ENCODE data around the gene PILRA.
"Not testable (repeated sequence)": the region's sequence is repeated elsewhere in the genome, so short reads cannot be mapped to it uniquely, and the experiment has no call there.

PILRA gene

DNA sequence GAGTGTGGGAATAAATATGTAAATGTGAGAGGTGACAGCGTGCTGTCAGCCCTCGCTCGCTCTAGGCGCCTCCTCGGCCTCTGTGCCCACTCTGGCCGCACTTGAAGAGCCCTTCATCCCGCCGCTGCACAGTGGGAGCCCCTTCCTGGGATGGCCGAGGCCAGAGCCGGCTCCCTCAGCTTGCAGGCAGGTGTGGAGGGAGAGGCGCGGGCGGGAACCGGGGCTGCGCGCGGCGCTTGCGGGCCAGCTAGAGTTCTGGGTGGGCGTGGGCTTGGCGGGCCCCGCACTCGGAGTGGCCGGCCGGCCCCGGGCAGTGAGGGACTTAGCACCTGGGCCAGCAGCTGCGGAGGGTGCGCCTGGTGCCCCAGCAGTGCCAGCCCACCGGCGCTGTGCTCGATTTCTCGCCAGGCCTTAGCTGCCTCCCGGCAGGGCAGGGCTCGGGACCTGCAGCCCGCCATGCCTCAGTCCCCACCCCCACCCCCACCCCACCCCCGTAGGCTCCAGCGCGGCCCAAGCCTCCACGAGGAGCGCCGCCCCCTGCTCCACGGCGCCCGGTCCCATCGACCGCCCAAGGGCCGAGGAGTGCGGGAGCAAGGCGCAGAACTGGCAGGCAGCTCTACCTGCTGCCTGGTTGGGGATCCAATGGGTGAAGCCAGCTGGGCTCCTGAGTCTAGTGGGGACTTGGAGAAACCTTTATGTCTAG is 8.4 kb downstream of the PILRA start:
- not testable (repeated sequence) for DNase-seq

DNA sequence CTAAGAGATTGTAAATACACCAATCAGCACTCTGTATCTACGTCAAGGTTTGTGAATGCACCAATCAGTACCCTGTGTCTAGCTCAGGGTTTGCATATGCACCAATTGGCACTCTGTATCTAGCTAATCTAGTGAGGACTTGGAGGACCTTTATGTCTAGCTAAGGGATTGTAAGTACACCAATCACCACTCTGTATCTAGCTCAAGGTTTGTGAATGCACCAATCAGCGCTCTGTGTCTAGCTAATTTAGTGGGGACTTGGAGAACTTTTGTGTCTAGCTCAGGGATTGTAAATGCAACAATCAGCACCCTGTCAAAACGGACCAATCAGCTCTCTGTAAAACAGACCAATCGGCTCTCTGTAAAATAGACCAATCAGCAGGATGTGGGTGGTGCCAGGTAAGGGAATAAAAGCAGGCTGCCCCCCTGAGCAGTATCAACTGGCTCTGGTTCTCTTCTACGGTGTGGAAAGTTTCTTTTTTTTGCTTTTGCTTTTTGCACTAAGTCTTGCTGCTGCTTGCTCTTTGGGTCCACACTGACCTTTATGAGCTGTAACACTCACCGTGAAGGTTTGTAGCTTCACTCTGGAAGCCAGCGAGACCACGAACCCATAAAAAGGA is 9.1 kb downstream of the PILRA start:
- DNase-seq: not testable (repeated sequence)

DNA sequence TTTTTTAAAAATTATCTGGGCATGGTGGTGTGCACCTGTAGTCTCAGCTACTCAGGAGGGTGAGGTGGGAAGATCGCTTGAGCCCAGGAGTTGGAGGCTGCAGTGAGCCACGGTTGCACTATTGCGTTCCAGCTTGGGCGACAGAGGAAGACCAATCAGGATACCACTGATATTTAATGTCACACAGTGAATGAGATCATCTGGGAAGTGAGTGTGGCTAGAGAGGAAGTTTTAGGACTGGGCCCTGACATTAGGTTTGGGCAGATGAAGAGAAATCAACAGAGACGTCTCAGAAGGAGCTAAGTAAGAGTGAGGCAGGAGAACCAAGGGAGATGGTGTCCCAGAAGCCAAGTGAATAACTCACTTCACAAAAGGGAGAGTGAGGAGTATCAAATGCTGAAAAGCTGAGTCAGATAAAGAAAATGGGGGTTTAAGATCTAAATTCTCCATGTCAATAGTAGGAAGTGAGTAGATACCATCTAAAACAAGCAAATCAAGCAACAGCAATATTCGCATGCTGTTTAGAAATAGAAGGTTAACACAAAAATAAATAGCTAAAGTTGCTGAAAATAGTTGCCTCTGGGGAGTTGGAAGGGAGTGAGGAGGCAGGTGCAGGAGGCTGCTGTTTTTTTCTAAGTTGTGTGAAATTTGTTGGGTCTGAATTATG is 11.5 kb downstream of the PILRA start:
- DNase-seq: no peak

DNA sequence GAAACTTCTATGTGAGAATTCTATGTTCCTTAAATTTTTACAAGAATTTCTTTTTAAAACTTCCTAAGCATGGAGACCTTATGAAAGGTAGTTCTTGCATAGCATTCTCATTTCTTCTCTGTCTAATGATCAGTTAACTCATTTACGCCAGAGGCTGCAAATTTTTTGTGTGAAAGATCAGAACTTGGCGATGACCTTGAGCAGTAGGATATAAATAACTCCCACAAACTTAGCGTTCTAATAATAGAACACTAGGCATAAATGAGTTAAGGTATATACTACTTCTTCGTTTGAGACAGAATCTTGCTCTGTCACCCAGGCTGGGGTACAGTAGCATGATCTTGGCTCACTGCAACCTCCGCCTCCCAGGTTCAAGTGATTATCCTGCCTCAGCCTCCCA is 13.7 kb downstream of the PILRA start:
- no peak for DNase-seq

DNA sequence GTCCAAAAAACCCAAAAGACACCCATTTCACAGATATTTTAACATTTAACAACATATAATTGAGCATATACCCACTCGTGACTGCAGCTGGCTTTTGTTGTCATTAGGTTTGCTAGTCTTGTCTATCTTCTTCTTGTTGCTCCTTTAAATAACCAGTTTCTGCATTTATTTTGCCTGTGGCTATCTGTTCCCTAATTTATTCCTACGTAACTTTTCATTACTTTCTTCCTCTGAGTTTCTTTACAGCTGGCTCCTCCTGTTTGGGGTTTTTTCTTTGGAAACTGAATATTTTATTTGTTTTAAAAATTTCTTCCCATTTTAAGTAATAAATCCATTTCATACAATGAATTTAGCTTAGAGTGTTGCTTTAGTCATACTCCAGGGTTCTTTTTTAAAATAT is 14.4 kb downstream of the PILRA start:
- DNase-seq: no peak

DNA sequence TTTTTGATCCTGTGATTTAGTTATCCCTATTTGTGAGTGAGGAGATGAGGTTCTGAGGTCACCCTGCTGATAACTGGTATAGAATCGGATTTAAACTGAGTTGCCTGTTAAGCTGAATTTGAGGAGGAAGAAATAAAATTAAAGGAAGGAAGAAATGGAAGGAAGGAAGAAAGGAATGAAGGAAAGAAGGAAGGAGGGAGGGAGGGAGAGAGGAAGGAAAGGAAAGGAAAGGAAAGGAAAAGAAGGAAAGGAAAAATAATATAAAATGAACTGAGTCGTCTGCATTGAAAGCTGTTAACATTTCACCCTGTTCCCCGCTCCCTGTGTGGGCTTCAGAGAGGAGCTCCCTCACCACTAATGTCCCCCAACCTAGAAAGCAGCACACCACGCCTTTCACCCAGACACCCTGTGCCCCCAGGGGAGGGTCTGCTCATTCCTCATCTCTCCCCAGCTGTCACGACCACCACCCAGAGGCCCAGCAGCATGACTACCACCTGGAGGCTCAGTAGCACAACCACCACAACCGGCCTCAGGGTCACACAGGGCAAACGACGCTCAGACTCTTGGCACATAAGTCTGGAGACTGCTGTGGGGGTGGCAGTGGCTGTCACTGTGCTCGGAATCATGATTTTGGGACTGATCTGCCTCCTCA is 16.3 kb downstream of the PILRA start:
- DNase-seq: no peak

DNA sequence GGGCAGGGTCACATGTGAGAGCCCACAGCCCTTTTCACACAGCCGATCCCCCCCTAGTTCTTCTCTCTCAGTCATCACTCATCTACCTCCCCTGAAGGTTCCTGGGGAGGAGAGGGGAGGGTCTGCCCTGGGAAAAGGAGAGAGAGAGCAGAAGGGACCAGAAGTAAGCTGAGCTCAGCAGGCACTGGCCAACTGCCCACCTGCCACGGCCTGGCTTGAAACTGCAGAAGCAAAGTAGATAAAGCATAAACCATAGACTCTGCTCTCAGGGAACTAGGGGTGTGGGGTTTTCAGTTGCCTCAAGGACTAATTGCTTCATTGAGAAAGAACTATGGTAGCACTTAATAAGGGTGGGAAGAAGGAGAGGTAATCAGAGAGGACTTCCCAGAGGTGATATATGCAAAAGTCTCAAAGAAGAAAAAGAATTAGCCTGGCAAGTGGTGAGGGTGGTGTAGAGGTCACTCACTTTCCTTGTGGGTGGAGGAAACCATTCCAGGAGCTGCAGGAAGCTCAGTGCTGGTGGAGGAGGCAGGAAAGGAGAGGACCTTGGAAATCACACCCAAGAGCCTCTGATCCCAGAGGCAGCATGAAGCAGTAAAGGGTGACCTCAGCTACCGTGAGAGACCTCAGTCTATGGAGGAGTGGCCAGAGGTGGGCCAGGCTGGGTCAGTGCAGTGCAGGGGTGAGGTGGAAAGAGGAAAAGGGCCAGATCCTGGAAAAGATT is 17.2 kb downstream of the PILRA start:
- DNase-seq: no peak

DNA sequence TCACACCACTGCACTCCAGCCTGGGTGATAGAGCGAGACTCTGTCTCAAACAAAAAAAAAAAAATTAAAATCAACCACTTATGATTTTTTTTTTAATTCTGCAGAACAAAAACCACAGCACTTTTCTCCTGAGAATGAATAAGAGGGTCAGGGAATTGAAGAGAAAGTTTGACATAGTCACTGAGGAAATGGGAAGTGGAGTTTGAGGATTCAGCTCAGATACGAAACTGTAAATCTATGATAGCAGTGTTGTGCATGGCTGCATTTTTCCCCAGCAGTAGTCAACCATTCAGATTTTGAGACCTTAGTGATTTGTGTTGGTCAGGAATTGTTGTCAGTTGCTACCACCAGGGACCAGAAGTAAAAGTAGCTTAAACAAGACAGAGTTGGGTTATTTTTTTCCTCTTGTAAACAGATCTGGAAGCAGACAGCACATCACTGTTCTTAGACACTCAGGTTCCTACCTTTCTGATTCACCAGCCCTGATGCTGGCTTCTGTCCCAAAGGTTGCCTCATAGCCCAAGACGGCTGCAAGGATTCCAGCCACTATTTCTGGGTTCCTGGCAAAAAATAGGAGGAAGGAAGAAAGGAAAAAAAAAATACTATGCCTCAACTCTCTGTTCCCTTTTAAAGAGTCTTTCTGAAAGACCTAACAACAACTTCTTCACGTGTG is 20.1 kb downstream of the PILRA start:
- no peak for DNase-seq

DNA sequence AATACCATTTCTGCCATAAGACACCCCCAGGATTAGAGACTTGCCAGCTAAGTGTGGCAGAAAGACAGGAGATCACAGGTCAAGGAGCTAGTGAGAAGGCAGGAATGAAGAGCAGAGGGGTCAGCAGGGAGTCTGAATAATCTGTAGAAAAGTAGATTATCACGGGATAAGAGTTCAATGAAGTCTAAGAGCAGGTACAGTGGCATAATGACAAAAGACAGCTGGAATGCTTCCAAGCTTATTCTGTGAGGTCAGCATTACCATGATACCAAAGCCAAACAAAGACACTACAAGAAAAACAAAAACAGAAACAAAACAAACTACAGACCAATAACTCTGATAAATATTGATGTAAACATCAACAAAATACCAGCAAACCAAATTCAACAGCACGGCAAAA is 20.8 kb downstream of the PILRA start:
- no peak for DNase-seq

DNA sequence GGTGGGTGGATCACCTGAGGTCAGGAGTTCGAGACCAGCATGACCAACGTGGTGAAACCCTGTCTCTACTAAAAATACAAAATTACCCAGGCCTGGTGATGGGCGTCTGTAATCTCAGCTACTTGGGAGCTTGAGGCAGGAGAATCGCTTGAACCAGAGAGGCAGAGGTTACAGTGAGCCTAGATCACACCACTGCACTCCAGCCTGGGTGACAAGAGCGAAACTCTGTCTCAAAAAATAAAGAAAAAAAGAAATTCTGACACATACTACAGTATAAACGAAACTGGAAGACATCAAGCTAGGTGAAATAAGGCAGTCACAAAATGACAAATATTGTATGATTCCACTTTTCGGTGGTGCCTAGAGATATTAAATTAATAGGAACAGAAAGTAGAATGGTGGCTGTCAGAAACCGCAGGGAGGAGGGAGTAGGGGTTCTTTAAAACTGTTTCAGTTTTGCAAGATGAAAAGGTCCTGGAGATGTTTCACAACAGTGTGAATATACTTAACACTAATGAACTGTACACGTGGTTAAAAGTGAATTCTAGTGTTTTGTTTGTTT is 23.2 kb downstream of the PILRA start:
- DNase-seq: peak; percentile 52

DNA sequence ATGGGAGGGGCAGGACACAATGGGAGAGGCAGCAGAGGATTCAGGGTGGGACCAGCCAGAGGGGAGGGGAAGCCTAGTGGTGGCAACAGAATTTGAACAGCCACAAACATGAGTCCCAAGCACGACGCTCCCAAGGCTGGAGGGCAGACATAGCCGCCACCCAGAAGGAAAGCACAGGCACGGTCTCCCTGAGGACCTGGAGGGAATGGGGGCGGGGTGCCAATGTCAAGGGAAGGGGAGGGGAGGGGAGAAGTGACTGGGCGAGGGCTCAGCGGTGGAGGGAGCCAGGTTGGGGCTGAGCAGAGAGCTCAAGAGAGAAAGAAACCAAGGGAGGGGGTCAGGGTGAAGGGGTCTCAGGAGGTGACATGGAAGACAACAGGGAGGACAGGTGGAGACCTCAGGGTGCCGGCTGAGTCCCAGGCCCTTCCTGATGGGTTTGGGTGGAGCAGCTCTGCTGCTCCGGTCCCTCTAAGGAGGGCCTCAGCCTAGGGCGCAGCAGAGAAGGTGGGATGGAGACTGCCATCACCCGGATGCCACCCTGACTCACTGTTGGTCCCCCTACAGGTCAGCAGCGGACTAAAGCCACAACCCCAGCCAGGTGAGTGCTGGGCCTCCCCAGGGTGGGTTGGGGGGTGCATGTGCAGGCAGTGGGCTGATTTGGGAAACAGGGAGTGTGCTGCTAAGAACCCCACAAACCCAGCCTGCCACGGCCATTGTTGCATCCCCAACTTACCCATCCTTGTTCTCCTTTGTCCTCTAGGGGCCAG is 24.2 kb downstream of the PILRA start:
- no peak for DNase-seq

DNA sequence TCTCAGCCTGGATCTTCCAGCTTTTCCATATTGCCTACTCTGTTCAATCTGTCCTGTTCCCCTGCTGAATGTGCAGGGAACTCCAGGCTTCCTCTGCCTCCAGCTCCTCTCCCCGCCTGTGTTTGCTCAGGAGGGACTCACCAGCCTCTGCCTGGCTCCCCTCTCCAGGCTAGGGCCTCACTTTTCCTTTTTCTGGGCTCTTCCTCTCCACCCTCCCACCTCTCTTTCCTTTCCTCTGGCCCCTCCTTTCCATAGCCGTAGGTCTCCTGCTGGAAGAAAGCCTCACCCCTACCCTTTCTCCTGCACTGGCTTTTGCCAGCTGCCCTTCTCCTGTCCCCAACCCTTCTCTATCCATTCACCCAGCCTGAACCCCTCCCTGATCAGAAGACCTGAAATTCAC is 25.0 kb downstream of the PILRA start:
- DNase-seq: no peak

DNA sequence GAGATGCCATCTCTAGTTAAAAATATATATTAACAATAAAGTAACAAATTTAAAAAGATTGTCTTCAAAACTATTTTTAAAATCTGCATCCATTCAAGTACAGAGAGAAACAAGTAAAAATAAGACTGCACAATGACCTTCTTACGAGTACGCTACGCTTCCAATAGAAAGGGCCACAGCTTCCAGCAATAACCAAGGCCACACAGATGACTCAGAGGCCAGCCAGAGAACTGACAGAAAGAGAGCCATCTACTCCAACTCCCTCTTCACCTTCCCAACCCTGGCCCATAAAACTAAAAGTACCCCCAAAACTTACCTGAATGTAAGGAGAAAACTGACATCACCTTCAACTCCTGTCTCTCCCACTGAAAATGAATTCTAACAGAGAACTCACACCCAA is 26.8 kb downstream of the PILRA start:
- DNase-seq: no peak

DNA sequence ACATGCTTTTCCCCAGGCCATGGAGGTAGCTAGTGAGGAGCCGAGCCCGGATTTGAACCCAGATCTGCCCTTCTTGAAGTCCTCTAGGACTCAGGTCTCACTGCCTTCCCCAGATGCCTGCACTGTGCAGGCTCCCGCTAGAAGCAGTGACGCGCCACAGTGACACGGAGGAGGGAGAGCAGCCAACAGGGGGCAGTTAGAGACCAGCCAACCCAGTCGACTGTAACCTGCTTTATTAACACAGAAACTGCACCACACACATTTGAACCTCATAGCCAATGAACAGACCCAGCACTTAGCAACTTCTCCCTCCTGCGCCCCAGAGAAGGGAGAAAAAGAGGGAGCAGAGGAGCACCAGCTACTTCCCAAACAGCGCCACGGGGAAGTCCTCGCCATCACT is 27.4 kb downstream of the PILRA start:
- no peak for DNase-seq

DNA sequence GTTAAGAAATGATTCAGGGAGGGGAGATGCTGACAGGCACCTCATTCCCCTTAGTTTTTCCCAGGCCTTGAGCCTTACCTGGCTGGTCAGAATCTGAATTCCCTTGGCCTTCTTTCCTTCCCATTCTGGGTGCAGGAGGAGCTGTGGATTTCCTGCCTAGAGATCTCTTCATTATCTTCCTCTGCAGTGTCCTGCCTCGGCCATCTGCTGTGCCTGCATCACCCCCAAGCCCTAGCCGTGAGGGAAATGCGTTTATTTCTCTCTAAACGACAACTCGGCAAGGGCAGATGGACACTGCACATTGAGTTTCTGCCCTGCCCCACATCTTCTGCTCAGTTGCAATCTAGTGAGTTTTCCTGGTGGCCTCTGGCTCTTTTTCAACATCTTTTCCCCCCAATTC is 28.5 kb downstream of the PILRA start:
- no peak for DNase-seq

DNA sequence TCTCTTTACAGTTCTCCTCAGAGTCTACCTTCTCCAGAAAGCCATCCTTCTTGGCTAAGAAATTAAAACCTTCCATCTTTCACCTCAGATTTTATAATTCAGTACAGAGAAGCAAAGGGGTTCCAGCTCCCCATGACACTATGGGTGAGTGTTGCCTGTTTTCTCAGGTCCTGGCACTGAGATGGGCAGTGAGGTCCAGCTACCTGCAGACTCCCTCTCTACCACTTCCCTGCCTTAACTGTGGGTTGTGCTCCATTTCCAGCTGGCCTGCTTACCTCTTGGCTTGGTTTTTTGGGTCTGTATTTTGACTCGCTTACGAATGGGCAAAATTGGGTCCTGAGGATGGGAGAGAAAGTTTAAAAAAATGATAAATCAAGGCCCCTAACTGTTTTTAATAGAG is 29.0 kb downstream of the PILRA start:
- DNase-seq: no peak

DNA sequence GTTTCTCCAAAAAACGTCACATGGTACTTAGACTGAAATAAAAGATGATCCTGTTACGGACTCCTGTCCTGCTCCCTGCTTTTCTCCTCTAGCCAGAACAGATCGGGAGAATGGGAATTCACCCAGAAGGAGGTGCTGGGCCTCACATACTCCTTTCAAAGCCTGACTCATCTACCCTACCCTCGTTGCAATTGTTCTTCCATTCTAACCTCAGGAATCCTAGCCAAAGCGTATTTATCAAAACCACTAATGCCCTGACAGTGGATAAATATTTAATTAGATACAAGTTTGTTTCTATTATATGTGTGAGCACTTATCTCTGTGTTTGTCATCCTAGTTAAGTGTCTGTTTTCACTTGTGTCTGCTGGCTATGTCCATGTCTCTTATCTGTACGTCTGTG is 33.5 kb downstream of the PILRA start:
- DNase-seq: no peak

DNA sequence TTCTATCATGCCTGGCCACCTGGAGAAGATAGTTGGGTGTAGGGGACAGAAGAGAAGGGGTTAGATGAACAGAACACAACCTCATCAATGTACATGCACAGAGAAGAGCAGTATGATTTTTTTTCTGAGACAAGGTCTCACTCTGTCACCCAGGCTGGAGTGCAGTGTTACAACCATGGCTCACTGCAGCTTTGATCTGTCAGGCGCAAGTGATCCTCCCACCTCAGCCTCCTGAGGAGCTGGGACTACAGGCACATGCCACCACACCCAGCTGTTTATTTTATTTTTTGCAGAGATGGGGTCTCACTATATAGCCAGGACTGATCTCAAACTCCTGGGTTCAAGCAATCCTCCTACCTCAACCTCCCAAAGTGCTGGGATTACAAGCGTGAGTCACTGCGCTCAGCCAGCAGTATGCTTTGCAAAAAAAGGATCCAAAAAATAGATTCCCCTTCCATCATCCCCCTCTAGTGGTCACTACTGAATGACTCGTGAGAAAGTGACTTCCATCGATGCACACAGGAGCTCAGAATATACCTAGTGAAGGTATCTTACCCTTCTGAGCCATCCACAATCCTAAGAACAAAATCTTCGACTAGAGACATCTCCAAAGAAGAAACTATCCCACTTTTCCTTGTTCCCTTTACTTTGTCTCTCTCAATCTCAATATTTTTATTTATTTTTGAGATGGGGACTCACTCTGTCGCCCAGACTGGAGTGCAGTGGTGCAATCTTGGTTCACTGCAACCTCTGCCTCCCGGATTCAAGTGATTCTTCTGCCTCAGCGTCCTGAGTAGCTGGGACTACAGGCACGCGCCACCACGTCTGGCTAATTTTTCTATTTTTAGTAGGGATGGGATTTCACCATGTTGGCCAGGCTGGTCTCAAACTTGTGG is 34.2 kb downstream of the PILRA start:
- peak; percentile 49 for DNase-seq

DNA sequence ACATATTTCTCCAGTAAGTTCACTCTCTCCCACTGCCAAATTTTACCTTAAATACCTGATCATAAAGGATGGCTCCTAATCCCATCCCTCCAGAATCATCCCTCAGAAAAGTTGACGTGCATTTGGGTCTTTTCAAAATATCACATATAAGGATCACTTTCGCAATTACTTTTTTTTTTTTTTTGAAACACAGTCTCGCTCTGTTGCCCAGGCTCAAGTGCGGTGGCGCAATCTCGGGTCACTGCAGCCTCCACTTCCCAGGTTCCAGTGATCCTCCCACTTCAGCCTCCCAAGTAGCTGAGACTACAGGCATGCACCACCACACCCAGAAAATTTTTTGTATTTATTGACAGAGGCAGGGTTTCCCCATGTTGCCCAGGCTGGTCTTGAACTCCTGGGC is 37.8 kb downstream of the PILRA start:
- no peak for DNase-seq

DNA sequence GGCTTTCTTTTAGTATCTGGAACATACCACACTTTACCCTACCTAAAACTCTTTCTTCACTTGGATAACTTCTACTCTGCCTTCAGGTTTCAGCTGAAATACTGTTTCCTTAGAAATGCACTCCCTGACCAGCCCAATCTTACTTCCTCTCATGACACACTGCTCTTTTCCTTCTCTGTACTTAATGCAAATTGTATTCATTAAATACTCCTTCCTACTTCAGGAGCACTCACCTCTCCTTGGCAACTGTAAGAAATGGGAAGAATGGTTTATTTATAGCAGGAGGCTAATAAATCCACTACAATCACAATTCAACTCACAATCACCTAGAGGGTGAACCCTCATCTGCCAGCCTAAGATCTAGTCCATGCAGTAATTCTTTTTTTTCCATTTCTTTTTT is 40.1 kb downstream of the PILRA start:
- DNase-seq: no peak

Data from central memory CD4-positive, alpha-beta T cell (primary cell).